GM19238 (cell line): ENCODE measurements around the gene CAMK2G.

ENCODE experiments used
- DNase-seq: peaks from one replicate; pipeline ENCODE4 v3.0.0; 2011; ENCODE audit warnings: low spot score; ENCODE audit not compliant: insufficient read length

Gene CAMK2G

GRCh38 chr10:73814276-73814895 lies 60.0 kb downstream of the CAMK2G start:
- DNase-seq, result no peak

DNA sequence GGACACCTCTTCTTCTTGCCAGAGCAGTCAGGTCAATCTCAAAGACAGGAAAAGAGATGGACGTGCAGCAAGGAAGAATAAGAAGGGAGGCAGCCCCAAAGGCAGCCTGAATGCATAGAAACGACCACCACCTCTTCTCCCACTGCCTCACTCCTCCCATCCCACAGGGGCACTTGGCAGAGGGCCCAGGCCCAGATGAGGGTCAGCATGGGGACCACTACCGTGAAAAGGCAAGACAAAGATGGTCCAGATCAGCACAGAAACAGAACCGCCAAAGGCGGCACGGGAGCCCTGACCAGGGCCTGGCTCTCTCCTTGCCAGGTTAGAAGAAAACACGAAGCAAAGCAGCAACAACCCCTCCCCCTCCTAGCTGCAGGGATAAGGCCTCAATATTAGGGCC lies 61.0 kb downstream of the CAMK2G start:
- no peak for DNase-seq

DNA sequence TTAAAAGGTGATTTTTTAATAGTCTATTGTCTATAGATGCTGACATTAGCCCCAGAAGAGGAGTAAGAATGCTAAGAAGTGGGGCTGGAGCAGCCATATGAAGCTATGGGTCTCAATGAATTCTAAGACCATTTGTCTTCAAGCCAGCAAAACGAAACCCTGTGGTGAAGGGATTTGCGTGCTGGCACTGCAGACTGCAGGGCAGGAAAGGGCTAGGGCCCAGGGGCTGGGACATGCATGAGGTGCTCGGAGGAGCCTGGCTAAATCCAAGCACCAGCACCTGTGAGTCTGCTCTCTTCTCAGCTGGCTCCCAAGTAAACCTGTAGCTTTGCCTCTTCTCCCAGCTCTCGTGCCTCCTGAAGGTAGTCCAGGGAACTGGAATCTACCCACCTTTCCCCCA lies 61.7 kb downstream of the CAMK2G start:
- DNase-seq, result no peak

- DNase-seq, result peak; percentile 67
These were observed 63.5 kb downstream of the CAMK2G start for GRCh38 chr10:73810735-73811465.

DNA sequence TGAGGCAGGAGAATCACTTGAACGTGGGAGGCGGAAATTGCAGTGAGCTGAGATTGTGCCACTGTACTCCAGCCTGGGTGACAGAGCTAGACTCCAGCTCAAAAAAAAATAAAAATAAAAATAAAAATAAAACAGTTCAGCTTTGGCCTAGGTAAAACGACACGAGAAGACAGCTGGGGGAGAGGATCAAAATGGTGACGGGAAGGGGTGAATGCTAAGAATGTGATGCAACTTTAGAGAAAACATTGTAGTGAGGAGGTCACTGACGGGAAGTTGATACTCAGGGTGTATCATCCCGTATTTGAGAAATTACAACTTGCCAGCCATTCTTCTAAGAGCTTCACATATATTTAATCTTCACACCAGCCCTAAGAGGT lies 64.0 kb downstream of the CAMK2G start:
- no peak for DNase-seq

GRCh38 chr10:73809061-73809818 lies 65.1 kb downstream of the CAMK2G start:
- no peak for DNase-seq

GRCh38 chr10:73808021-73808815 lies 66.1 kb downstream of the CAMK2G start:
- no peak for DNase-seq

GRCh38 chr10:73807471-73807870 lies 66.9 kb downstream of the CAMK2G start:
- no peak for DNase-seq

GRCh38 chr10:73806176-73806950 lies 68.0 kb downstream of the CAMK2G start:
- DNase-seq, result no peak

DNA sequence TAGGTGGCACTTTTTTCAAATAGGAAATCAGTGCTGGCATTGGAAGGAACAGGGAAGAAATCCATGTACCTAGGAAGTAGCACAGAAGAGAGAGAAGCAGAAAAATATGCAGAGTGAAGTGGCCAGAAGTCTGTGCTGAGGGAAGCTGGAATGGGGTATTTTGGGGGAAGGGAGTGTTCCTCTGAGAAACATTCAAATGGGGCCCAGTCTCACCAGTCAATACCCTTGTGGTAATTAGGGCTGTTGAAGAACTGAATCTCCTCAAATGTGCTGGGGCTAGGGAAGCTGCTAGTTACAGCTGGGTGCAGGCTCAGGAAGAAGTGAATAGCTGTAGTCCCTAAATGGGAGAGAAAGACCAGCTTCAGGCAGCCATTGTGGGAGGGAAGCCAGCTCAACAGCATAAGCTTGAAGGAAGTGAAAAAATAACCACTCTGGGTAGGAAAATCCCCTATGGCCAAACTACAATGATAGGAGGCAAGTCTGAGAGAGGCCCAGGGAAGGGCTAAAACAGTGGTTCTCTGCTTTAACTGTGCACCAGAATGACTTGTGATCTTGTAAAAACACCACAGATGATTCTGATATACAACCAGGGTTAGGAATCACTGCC lies 70.6 kb downstream of the CAMK2G start:
- peak; percentile 45 for DNase-seq

DNA sequence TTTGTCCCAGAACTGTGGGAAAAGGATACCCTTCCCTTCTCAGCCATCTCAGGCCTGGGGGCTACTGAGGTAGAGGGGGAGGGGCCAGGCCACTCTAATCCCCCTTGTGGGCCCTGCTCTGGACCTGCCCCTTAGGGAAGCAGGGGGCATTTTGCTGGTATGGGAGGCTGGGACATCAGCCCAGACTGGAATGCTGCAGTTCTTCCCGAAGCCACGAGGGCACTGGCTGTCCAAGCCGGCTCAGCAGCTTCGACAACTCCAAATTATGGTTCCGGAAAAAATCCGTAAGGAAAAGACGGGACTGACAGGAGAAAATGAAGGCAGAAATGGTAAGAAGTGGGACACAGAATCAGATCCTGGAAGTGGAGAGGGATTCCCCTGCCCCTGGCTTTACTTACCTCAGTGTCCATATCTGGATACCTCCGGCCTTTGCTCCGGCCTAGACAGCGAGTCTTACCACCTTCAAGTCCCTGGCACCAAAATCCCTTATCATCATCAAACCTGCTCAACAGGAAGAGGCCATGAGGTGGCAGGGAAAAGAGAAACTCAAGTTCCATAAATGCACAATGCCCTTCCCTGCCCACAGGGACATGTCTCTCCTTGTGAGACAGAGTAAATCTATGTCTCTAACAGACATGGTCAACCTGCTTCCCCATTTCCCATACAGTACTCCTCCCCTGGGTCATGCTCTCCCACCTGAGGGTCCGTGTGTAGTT lies 71.9 kb downstream of the CAMK2G start:
- no peak for DNase-seq

GRCh38 chr10:73801253-73801590 lies 73.1 kb downstream of the CAMK2G start:
- no peak for DNase-seq

DNA sequence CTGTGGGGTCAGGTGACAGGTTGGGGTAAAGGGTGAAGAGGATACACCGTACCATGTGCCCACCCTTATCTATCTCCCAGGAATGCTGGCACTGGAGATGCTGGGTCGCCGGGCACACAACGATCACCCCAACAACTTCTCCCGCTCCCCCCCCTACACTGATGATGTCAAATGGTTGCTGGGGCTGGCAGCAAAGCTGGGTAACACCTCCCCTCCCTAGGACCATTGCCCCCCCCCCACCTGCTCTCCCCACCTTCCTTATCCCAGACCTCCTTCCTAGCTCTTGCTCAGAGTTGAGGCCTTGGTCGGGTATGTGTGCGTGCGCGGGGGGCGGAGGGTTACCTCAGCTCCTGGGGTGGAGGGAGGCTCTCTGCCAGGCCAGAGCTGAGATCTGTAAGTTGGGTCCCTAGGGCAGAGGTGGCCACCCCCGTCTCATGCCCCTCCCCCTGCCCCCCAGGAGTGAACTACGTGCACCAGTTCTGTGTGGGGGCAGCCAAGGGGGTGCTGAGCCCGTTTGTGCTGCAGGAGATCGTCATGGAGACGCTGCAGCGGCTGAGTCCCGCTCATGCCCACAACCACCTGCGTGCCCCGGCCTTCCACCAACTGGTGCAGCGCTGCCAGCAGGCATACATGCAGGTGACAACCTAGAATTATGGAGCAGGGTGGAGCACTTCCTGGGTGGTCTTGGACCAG lies 73.6 kb downstream of the CAMK2G start:
- no peak for DNase-seq

DNA sequence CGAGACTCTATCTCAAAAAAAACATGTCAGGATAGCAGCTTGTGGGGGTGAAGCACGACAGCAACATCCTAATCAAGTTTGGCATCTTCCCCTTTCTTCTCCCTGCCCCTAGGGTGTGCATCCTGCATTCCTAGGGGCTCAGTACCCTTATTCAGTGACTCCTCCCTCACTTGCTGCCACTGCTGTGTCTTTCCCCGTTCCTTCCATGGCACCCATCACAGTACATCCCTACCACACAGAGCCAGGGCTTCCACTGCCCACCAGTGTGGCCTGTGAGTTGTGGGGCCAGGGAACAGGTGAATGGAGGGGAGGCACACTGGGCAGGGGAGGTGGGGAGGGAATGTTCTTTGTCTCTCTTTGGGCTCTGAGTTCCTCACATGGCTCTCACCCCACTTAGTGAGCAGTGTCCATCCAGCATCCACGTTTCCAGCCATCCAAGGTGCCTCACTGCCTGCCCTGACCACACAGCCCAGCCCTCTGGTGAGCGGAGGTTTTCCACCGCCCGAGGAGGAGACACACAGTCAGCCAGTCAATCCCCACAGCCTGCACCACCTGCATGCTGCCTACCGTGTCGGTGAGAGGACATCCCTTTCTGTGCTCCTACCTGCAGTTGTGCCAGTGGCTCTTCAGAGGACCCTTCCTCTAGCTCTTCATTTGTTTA lies 74.3 kb downstream of the CAMK2G start:
- no peak for DNase-seq

GRCh38 chr10:73798927-73799560 lies 75.3 kb downstream of the CAMK2G start:
- DNase-seq, result no peak

DNA sequence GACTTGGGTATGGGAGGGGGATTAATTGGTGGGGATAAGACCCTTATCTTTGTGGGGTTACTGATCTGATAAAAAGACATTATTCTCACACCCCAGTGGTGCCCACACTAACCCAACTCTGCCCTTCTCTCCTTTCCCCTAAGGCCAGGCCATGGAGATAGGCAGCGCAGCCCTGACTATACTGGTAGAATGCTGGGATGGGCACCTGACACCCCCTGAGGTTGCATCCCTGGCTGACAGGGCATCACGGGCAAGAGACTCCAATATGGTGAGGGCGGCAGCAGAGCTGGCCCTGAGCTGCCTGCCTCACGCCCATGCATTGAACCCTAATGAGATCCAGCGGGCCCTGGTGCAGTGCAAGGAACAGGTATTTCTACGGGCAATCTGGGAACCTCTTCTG lies 76.3 kb downstream of the CAMK2G start:
- no peak for DNase-seq

GRCh38 chr10:73797324-73798025 lies 76.9 kb downstream of the CAMK2G start:
- no peak for DNase-seq

GRCh38 chr10:73796766-73797165 lies 77.6 kb downstream of the CAMK2G start:
- DNase-seq, result no peak
